Measurements from ENCODE around the gene DACT2. TPM values are rescaled to one million over a fixed set of nuclear protein-coding genes. Genes with fewer than 3 reads are reported as not detected.

The DACT2 gene
- total RNA-seq, 1 donor from 2014 or later = 0.36 TPM

GRCh38 chr6:168276576-168277273 is 42.9 kb downstream of the DACT2 start:
- no peak for TF ChIP-seq EZH2 (IDR thresholded peaks at IDR 0.05)
- TF ChIP-seq CTCF (IDR thresholded peaks at IDR 0.05) = no peak
- no peak for TF ChIP-seq EZH2phosphoT487 (IDR thresholded peaks at IDR 0.05)
- Histone ChIP-seq H3K27me3 (no peaks in the 10 kb centered on the region), H3K4me3 (no peak overlapping the region), H4K20me1 (ENCODE audit: low read depth) (no peaks in the 10 kb centered on the region), H3K4me2 (no peak overlapping the region), H3K4me1 (peaks cover 31% of the 10 kb centered on the region), H3K9ac (no peak overlapping the region), H3K9me3 (ENCODE audit: low read depth) (no peaks in the 10 kb centered on the region), H3K79me2 (ENCODE audit: low read depth) (no peaks in the 10 kb centered on the region), H3K36me3 (no peaks in the 10 kb centered on the region), H3K27ac (no peak overlapping the region), H3F3A (ENCODE audit: low read depth) (no peaks in the 10 kb centered on the region), H2AFZ (replicated peaks) (no peak overlapping the region)
- Mint-ChIP-seq H3K9me3 (no peaks in the 10 kb centered on the region), H3K27me3 (ENCODE audit: insufficient read depth, low read depth) (peaks cover 10% of the 10 kb centered on the region), H3K4me3 (no peak overlapping the region), H3K27ac (peak overlapping the region; percentile 93), H3K4me1 (peaks cover 47% of the 10 kb centered on the region), H3K36me3 (no peaks in the 10 kb centered on the region)
- no peak for DNase-seq (ENCODE audit: low spot score)

- Mint-ChIP-seq H3K4me1 (peaks cover 38% of the 10 kb centered on the region), H3K36me3 (no peaks in the 10 kb centered on the region), H3K27me3 (ENCODE audit: insufficient read depth, low read depth) (peaks cover 9% of the 10 kb centered on the region), H3K9me3 (no peaks in the 10 kb centered on the region), H3K27ac (no peak overlapping the region), H3K4me3 (no peak overlapping the region)
- Histone ChIP-seq H3K9me3 (ENCODE audit: low read depth) (no peaks in the 10 kb centered on the region), H3K27ac (no peak overlapping the region), H3K9ac (no peak overlapping the region), H3K79me2 (ENCODE audit: low read depth) (no peaks in the 10 kb centered on the region), H3K4me3 (no peak overlapping the region), H2AFZ (replicated peaks) (no peak overlapping the region), H3K27me3 (no peaks in the 10 kb centered on the region), H4K20me1 (ENCODE audit: low read depth) (no peaks in the 10 kb centered on the region), H3K36me3 (no peaks in the 10 kb centered on the region), H3K4me1 (peaks cover 31% of the 10 kb centered on the region), H3K4me2 (no peak overlapping the region), H3F3A (ENCODE audit: low read depth) (no peaks in the 10 kb centered on the region)
- no peak for TF ChIP-seq CTCF (IDR thresholded peaks at IDR 0.05)
- no peak for TF ChIP-seq EZH2phosphoT487 (IDR thresholded peaks at IDR 0.05)
- TF ChIP-seq EZH2 (IDR thresholded peaks at IDR 0.05) = no peak
- DNase-seq (ENCODE audit: low spot score) = no peak
Observed at GRCh38 chr6:168275168-168275567, 44.4 kb downstream of the DACT2 start.

GRCh38 chr6:168274037-168274952 is 45.3 kb downstream of the DACT2 start:
- no peak overlapping the region for H3K27ac ChIP-seq
- no peak overlapping the region for H3K4me2 ChIP-seq
- H3K27me3 ChIP-seq = no peaks in the 10 kb centered on the region
- no peaks in the 10 kb centered on the region for H3F3A ChIP-seq (ENCODE audit: low read depth)
- H3K9me3 ChIP-seq (ENCODE audit: low read depth) = no peaks in the 10 kb centered on the region
- no peaks in the 10 kb centered on the region for H3K79me2 ChIP-seq (ENCODE audit: low read depth)
- H3K27me3 Mint-ChIP-seq (ENCODE audit: insufficient read depth, low read depth) = peaks cover 9% of the 10 kb centered on the region
- H4K20me1 ChIP-seq (ENCODE audit: low read depth) = no peaks in the 10 kb centered on the region
- no peaks in the 10 kb centered on the region for H3K36me3 ChIP-seq
- H3K4me1 Mint-ChIP-seq = peaks cover 37% of the 10 kb centered on the region
- H3K4me1 ChIP-seq = peaks cover 31% of the 10 kb centered on the region
- H2AFZ ChIP-seq (replicated peaks) = no peak overlapping the region
- DNase-seq (ENCODE audit: low spot score) = no peak
- H3K4me3 Mint-ChIP-seq = no peak overlapping the region
- no peak for TF ChIP-seq EZH2phosphoT487 (IDR thresholded peaks at IDR 0.05)
- TF ChIP-seq CTCF (IDR thresholded peaks at IDR 0.05) = no peak
- no peak for TF ChIP-seq EZH2 (IDR thresholded peaks at IDR 0.05)
- H3K36me3 Mint-ChIP-seq = no peaks in the 10 kb centered on the region
- H3K9me3 Mint-ChIP-seq = no peaks in the 10 kb centered on the region
- no peak overlapping the region for H3K27ac Mint-ChIP-seq
- no peak overlapping the region for H3K9ac ChIP-seq
- no peak overlapping the region for H3K4me3 ChIP-seq

Measured in neural progenitor cell (in vitro differentiated cells).